ENCODE measurements around the gene GPR107.

GPR107 gene

DNA sequence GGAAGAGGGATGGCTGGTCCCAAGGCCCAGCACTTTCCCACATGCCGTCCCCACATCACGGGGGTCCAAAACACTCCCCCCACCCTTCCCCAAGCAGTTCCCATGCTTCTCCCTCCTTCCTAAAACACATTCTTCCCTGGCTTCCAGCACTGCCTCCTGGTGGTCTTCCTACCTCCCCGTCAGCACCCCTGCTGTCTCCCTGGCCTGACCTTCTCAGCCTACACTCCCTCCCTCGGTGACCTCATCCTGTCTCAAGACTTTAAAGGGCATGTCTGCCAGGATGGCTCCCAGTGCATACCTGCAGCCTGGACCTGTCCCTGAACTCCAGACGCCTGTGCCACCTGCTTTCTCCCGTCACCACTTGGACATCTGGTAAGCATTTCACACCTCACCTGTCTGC is 114.2 kb downstream of the GPR107 start:
- no peak for DNase-seq

DNA sequence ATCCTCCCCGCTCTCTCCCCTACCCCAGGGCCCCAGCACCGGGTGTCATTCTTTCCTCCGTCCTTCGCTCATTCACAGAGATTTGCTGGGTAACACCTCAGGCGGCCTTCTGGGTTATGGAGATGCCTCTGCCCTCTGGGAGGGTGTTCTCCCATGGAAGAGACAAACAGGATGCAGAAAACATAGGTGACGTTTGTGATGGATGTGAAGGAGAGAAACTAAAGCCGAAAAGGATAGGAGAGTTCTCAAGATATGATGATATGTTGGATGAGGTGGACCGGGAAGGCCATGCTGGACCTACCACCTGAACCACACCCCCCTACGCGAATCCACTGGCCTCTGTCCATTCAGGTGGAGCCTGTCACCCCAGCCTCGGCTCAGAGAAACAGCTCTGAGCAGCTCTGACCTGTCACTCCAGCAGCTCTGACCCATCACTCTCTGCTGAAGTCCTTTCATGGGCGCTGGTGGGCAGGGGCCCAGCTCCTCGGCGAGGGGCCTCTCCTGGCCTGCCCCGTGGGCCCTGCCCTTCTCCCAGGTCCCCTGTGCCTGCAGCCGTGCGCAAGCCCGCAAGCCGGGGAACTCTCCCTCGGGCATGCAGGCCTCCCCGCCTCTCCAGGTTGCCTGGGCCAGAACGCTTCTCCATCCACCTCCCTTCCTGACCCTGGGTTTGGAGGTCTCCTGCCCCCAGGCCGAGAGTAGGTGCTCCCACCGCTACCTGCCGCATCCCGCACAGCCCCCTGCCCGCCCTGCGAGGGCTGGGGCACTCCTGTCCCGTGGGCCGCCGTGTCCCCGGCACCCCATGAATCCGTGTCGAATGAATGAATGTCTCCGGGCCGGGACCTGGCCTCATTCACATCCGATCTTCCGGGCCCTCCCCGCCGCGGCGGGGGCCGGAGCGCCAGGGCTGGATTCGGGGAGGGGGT is 117.8 kb downstream of the GPR107 start:
- no peak for DNase-seq

DNA sequence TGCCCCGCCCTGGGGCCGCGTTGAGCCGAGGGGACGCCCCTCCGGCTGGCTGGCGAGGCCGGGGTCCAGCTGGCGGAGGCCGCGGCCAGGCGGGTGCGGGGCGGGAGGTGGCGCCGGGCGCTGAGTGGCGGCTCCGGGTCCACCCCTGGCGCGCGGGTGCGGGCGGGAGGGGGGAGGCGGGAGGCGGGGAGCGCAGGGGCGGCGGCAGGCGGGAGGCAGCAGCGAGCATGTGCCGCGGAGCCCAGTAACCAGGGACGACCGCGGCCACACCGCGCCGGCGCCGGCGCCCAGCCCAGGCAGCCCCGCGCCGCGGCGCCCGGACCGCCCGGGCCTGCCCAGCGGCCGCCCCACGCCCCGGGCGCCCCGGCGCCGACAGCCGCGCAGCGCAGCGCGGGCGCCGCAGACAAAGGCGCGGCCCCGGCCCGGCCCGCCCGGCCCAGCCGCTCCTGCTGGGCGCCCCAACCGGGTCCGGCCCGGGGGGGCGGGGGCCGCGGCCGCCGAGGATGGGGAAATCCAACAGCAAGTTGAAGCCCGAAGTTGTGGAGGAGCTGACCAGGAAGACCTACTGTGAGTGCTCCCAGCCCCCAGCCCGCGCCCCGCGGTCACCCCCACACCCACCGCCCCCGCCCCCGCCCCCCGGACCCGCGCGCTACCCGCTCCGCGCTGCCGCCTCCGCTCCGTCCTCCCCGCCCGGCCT is 118.6 kb downstream of the GPR107 start, which contains the start of gene NCS1:
Gene NCS1 (plus strand): TSS at position 244 of the 697 bp plus-strand sequence. CDS start 260 bp downstream, at position 504.
- DNase-seq: peak; percentile 30

DNA sequence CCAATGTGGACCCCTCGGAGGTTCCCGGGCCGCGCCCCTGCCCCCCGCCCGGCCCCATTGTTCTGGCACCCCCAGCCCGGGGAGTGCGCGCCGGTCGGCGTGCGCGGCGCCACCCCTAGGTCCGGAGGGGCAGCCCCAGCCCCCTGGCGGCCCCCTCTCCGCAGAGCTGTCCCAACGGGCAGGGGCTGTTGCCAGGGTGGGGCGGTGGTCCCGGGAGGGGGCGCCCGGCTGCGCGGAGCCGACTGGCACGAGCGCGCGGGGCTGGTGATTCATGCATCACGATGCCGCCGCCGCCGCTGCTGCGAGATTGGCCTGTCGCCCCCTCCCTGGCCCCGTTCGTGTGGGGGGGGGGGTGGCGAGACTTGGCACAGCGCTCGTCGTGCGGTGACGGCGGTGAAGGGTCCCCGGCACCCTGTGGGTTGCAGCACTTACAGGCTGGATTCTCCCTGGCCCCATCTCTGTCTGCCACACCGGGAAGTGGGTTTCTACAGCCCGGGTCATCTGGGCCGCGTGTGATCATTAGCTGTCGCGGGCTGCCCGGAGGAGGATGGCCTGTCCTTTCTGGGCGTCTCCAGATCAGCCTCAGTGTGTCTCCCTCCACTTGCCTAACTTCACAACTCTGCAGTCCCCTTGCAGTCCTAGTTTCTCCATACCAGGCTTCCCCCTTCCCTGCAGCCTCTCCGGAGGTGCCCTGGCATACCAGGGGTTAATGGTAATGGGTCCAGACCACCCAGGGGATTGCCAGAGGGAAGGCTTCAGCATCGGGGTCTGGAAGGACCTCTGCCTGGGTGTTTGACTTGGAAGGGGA is 119.4 kb downstream of the GPR107 start:
- DNase-seq: peak; percentile 15

DNA sequence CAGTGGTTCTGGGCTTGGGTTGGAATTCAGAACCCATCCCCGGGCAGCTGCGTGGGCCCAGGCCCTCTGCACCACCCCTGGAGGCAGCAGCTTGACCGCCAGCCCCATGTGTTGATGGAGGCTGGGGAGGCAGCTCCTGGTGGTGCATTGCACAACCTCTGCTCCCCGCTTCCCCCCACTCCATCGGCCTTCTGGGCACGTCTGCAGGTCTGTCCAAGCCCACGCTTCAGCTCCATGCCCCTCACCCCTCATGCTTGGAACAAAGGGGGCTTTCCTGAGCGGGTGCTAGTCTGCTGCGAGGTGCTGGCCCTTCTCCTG is 119.9 kb downstream of the GPR107 start:
- DNase-seq: no peak

DNA sequence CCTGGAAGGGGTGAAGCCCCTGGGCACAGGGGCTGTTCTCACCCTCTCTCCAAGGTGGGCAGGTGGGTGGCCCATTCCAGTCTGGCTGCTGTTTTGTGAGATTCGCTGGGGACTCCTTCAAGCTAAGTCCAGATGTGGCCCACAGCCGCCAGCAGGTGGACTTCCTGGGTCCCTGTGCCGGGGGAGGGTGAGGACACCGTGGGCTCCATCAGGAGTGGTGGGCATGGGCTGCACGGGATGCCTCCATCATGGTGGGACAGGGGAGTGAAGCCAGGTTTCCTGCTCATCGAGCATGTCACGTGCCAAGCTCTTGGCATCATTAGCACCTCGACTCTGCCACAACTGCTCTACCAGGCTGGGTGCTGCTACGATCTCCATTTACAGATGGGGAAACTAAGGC is 120.3 kb downstream of the GPR107 start:
- no peak for DNase-seq

DNA sequence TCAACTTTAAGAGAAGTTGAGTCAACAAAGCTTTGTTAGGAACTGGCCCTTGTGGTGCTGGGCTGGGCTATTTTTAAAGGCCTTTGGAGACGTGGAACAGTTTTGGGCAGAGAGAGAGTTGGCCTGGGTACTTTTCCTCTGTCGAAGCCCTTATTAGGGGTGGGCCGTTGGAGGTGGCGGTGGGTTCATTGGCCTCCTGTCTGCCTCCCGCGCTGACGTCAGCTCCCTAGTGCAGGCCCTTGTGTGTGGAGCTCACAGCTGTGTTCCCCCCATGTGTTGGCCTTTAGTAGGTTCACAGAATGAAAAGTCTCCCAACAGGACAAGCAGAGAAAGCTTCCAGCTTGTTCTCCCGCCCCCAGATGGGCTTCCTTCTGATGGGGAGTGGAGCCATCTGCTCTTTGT is 121.2 kb downstream of the GPR107 start:
- no peak for DNase-seq

DNA sequence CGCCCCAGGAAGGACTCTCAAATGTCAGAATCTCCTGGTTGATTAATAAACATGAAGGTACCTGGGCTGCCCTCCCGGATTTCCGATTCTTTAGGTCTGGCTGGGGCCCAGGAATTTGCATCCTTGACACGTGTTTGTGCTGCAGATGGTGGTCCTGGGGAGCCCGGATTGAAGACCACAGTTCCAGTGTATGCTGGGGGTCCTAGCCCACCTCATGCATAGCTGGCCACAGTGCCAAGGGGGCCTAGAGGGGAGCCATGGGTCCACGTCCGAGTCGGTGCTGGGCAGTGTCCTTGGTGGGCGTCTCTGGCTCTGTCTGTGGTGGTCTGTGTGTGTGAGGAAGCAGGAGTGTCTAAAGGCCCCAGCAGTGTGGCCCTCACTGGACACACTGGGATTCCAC is 121.6 kb downstream of the GPR107 start:
- DNase-seq: no peak

DNA sequence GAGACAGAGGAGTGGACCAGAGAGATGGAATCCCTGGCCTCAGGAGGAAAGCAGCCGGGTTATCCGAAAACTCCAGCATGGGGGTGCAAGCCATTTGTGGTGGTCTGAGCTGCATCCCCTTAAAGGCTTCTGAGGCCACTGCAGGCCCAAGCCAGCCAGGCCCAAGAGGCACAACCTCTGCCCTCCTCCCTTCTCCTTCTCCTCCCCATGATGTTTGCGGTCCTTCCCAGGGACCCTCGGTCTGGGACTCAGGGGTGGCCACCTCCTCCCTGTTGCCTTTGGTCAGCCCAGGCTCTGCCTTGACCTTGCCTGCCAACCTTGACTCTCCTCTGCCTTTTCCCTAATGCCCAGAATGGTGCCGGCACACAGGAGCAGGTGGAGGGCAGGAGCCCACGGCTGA is 123.1 kb downstream of the GPR107 start:
- DNase-seq: no peak

DNA sequence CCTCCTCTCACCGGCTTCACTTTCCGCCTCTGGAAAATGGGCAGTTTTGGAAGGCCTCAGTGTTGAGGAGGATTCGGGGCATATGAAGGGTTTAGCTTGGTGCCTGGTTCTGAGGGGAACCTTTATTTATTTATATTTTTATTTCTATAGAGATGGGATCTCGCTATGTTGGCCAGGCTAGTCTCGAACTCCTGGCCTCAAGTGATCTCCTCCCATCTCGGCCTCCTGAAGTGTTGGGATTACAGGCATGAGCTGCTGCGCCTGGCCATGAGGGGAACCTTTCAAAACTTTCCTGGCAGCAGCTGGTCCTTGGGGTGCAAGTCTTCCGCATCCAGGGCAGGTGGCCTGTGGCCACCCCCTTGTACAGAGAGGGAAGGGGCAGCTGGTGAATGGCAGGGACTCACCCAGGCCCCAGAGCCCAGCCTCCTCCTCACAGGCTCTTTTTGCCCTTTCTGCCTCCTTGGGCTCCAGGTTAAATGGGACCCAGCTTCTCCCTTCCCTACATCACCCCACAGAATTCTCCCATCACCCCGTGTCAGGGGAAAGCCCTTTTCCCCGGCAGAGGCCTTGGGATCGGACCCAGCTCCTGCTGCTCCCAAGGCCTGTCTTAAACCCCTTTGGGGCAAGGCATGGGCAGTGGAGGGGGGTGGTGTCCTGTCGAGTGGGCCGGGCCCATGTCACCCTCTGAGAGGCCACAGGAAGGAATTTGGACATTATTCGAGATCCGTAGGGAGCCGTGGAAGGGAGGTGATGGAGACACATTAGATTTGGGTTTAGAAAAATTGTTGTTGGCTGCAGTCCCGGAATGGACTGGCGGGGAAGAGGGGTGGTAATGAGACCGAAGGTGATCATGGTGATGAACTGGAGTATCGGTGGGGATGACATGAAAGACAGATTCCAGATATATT is 124.4 kb downstream of the GPR107 start:
- DNase-seq: no peak

DNA sequence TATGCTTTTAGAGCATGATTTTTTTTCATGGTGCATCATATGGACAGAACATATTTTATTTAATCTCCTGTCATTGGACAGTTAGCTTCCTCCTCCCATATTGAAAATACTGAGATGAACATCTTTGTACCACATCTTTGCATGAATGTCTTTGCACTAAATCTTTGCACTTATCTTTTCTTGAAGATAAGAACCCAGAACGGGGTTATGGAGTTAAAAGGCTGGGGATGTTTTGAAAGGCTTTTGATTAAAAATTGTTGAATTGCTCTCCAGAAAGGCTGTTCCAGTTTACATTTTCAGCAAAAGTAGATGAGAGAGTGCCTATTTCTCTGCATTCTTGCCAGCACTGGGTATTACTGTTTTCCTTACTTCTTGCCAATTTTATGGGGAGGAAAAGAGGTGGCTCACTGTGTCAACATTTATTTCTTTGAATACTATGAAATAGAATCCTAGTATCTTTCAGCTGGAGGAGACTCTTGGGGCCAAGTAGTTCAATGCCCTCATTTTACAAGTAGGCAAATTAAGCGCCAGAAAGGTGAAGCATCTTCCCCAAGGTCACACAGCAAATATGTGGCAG is 125.7 kb downstream of the GPR107 start:
- DNase-seq: no peak

DNA sequence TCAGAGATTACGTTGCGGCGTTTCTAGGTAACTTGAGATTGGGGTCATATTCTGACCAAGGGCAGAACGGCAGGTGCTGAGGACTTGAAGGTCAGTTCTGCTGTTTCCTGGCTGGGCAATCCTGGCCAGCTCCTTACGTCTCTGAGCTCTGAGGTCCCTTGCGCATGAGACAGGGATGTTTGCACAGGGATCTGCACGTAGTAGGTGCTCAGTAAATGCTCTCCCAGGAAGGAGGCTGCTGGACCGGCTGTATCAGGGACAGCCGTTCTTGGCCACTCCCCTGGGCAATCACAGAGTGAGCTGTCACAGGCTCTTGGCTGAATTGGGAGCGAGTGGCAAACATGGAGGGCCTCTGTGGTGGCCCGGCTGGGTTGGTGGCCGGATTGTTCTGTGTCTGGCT is 126.8 kb downstream of the GPR107 start:
- DNase-seq: no peak

DNA sequence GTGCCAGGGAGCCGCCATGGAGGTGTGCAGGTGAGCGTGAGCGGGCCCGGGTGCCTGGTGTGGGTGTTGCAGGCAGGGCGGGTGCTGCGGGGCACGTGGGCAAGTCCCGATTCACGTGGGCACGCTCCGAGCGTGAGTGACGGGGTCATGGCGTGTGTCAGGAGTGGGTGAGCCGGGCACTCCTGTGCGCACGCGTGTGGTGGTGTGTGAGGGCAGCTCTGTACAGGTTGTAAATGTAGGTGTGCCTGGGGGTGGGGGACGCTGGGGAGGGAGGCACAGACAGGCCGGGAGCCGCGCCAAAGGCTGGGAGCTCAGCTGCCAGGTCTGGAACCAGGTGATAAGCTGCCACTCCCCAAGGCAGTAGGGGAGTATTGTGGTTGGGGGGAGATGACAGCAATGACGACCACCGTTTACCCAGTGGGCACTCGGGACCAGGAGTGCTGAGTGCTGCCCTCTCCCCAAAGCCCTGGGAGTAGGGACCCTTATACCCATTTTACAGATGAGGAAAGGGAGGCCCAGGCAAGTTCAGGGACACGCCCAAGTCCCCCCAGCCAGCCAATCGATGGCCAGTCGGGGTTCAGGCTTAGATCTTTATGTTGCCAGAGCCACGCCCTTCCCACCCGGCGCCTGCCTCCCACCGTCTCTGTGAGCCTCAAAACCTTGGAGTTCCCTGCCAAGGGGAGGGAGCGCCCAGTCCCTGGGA is 128.1 kb downstream of the GPR107 start:
- DNase-seq: no peak

DNA sequence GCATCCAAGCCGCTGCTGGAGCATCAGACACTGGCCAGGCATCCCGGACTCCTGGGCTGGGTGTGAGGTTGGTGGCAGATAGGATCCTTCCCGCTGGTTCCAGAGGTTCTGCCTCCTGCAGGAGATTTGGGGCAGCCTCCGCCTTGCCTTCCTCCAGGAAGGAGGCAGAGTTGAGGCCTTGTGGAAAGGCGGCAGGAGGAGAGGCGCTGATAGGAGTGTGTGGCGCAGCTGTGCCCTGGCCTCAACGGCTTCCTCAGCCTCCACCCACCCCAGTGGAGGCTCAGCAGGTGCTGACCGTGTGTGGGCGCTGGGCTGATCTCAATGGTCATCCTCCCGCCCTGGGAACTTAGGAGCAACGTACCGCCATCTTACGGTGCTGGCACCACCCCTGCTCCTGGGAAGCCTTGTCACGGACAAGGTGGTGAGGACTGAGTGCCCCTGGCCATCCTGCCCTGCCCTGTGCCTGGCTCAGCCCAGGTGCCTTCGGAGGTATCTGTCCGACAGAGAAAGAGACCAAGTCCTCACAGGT is 128.7 kb downstream of the GPR107 start:
- no peak for DNase-seq

DNA sequence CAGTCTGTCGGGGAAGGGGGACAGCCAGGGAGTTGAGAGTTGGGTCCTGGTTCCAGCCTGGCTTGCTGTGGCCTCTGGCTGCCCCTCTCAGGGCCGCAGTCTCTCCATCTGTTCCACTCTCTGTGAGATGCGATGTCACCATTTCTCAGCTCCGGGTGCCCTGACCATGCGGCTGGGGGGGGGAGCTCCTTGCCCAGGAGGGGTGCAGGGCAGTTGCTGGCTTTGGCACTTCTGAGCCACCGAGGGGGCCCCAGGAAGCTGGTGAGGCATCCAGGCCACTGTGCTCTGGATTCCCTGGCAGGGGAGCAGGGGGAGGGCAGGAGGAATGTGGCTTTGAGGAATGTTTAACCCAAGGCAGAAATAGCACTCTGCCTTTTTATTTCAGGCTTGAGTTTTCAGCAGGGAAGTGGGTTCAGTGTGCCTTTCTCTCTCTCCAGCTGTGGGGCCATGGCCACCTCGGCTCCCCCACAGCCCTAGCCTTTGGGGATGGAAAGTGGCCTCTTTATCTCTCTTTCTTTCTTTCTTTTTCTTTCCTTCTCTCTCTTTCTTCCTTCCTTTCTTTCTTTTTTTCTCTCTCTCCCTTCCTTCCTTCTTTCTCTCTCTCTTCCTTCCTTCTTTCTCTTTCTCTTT is 129.5 kb downstream of the GPR107 start:
- DNase-seq: no peak

DNA sequence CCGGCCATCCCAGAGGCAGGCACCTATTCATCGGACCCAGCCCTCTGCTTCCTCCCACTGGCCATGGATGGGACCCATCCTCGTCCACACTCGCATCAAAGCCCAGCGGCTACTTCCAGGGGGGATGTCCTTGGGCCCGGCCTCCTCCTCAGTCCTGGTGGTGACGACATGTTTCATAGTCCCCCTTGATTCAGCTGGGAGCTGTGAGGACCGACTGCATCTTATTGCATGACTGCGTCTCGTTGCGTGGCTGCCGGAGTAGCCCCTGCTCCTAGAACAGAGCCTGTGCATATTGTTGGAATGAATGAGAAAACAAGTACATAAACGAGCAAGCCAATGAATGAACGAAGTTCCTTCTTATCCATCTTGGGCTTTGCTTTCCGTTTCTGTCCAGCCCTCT is 131.3 kb downstream of the GPR107 start:
- DNase-seq: no peak

DNA sequence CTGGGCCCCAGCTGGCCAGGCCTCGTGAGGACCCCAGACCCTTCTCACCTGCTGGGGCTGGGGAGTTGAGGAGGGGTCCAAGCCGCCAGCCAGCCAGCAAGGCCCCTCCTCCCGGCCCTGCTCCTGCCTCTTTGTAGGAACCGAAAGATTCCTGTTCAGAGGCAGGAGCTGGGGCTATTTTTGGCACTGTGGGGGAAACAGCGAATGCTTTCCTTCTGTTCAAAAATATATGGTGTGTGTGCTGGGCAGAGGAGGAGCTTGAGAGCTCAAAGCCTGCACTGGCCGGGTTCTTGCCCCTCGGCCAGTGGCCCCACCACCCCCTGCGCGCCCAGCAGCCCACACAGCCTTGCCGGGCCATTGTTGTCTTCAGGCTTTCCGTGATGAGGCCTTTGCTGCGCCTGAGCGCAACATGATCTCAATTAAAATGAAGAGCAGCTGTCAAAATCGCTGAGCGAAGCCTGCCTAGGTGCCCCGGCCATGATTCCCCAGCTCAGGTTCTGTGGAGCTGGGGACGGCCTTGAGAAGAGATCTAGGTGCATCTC is 131.9 kb downstream of the GPR107 start:
- no peak for DNase-seq

DNA sequence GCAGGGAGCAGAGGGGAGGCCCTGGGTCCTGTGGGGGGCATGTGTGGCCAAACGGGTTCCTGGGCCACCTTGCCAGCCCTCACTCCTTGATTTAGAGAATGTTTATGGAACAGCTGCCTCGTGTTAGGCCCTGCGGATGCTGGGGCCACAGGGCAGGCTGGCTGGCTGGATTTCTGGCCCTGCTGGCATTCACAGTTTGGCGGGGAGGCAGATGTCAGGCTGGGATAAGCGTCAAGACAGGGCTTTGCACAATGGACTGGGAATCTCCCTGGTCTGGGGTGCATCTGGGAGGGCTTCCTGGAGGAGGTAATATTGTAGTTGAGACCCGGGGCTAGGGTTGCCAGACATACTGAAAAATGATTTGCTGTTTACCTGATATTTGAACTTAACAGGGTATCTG is 132.3 kb downstream of the GPR107 start:
- no peak for DNase-seq

DNA sequence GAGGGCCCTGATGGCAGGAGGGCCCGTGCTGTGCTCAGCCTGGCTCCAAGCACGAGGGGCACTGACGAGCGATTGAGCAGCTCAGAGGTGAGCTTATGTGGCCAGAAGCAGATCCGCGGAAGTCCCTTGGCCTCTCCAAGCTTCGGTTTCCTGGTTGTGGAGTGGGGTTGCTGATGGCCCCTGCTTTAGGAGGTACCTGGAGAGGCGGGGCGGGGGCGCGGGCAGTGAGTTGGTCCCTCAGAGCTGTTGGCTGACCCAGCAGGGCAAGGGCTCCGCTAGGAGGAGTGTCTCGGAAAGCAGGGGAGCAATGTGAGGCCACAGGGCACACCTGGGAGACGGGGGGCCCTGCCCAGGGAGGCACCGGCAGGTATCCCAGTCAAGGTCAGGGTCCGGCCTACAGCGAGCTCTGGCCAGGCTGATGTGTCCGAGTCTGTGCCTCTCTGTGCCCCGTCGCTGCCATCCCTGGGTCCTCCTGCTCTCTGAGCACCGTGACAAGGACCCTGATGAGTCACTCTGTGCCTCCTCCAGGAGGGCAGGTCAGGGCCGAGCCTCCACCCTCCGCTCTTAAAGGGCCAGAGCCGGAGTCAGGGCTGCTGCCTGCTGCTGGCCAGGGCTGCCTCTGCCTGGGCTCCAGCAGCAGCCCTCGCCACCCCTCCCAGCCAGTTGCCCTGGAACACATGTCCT is 133.3 kb downstream of the GPR107 start:
- DNase-seq: no peak

DNA sequence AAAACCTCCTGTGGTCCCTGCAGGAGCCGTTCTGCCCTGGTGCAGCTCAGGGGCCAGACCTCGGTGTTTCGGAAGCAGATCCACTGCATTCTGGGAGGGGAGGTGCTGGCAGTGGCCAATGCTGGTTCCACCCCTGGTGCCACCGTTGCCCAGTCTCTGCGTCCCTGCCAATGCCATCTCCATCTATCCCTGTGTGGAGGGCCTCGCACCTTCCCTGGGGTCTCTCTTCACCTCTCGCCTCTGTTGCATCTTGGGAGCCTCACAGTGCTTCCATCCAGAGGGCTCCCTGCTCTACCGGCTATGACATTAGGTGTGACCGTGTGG is 133.8 kb downstream of the GPR107 start:
- DNase-seq: no peak
